ENCODE data around the gene SGTA.

- TF ChIP-seq, protein P1, sequence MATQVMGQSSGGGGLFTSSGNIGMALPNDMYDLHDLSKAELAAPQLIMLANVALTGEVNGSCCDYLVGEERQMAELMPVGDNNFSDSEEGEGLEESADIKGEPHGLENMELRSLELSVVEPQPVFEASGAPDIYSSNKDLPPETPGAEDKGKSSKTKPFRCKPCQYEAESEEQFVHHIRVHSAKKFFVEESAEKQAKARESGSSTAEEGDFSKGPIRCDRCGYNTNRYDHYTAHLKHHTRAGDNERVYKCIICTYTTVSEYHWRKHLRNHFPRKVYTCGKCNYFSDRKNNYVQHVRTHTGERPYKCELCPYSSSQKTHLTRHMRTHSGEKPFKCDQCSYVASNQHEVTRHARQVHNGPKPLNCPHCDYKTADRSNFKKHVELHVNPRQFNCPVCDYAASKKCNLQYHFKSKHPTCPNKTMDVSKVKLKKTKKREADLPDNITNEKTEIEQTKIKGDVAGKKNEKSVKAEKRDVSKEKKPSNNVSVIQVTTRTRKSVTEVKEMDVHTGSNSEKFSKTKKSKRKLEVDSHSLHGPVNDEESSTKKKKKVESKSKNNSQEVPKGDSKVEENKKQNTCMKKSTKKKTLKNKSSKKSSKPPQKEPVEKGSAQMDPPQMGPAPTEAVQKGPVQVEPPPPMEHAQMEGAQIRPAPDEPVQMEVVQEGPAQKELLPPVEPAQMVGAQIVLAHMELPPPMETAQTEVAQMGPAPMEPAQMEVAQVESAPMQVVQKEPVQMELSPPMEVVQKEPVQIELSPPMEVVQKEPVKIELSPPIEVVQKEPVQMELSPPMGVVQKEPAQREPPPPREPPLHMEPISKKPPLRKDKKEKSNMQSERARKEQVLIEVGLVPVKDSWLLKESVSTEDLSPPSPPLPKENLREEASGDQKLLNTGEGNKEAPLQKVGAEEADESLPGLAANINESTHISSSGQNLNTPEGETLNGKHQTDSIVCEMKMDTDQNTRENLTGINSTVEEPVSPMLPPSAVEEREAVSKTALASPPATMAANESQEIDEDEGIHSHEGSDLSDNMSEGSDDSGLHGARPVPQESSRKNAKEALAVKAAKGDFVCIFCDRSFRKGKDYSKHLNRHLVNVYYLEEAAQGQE (tag by site-specific recombination; IDR thresholded peaks at IDR 0.05), result no peak
- TF ChIP-seq ZNF629 (tag by site-specific recombination; IDR thresholded peaks at IDR 0.05), result no peak
- TF ChIP-seq, protein P2, sequence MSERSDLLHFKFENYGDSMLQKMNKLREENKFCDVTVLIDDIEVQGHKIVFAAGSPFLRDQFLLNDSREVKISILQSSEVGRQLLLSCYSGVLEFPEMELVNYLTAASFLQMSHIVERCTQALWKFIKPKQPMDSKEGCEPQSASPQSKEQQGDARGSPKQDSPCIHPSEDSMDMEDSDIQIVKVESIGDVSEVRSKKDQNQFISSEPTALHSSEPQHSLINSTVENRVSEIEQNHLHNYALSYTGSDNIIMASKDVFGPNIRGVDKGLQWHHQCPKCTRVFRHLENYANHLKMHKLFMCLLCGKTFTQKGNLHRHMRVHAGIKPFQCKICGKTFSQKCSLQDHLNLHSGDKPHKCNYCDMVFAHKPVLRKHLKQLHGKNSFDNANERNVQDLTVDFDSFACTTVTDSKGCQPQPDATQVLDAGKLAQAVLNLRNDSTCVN (tag by site-specific recombination; optimal IDR thresholded peaks at IDR 0.05), result no peak
- no peak for TF ChIP-seq ZNF501 (tag by site-specific recombination; IDR thresholded peaks at IDR 0.05)
- no peak for TF ChIP-seq CTCF (tag by site-specific recombination; IDR thresholded peaks at IDR 0.05)
- TF ChIP-seq, protein P3, sequence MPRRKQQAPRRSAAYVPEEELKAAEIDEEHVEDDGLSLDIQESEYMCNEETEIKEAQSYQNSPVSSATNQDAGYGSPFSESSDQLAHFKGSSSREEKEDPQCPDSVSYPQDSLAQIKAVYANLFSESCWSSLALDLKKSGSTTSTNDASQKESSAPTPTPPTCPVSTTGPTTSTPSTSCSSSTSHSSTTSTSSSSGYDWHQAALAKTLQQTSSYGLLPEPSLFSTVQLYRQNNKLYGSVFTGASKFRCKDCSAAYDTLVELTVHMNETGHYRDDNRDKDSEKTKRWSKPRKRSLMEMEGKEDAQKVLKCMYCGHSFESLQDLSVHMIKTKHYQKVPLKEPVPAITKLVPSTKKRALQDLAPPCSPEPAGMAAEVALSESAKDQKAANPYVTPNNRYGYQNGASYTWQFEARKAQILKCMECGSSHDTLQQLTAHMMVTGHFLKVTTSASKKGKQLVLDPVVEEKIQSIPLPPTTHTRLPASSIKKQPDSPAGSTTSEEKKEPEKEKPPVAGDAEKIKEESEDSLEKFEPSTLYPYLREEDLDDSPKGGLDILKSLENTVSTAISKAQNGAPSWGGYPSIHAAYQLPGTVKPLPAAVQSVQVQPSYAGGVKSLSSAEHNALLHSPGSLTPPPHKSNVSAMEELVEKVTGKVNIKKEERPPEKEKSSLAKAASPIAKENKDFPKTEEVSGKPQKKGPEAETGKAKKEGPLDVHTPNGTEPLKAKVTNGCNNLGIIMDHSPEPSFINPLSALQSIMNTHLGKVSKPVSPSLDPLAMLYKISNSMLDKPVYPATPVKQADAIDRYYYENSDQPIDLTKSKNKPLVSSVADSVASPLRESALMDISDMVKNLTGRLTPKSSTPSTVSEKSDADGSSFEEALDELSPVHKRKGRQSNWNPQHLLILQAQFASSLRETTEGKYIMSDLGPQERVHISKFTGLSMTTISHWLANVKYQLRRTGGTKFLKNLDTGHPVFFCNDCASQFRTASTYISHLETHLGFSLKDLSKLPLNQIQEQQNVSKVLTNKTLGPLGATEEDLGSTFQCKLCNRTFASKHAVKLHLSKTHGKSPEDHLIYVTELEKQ (tag by site-specific recombination; IDR thresholded peaks at IDR 0.05; ENCODE audit: borderline replicate concordance), result no peak
- no peak for TF ChIP-seq OVOL3 (tag by site-specific recombination; IDR thresholded peaks at IDR 0.05)
- no peak for TF ChIP-seq ZNF670 (tag by site-specific recombination; IDR thresholded peaks at IDR 0.05; ENCODE audit: low read depth)
- no peak for TF ChIP-seq ZNF274 (IDR thresholded peaks at IDR 0.05; ENCODE audit: low read length)
- no peak for TF ChIP-seq ZNF274 (tag by site-specific recombination; IDR thresholded peaks at IDR 0.05; ENCODE audit: borderline replicate concordance)
- TF ChIP-seq, protein P4, sequence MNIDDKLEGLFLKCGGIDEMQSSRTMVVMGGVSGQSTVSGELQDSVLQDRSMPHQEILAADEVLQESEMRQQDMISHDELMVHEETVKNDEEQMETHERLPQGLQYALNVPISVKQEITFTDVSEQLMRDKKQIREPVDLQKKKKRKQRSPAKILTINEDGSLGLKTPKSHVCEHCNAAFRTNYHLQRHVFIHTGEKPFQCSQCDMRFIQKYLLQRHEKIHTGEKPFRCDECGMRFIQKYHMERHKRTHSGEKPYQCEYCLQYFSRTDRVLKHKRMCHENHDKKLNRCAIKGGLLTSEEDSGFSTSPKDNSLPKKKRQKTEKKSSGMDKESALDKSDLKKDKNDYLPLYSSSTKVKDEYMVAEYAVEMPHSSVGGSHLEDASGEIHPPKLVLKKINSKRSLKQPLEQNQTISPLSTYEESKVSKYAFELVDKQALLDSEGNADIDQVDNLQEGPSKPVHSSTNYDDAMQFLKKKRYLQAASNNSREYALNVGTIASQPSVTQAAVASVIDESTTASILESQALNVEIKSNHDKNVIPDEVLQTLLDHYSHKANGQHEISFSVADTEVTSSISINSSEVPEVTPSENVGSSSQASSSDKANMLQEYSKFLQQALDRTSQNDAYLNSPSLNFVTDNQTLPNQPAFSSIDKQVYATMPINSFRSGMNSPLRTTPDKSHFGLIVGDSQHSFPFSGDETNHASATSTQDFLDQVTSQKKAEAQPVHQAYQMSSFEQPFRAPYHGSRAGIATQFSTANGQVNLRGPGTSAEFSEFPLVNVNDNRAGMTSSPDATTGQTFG (tag by site-specific recombination; IDR thresholded peaks at IDR 0.05; ENCODE audit: borderline replicate concordance), result no peak
- no peak for TF ChIP-seq ZNF24 (tag by site-specific recombination; IDR thresholded peaks at IDR 0.05)
- no peak for TF ChIP-seq SP2 (tag by site-specific recombination; IDR thresholded peaks at IDR 0.05)
- TF ChIP-seq HOXA7 (CRISPR knock-in tag; IDR thresholded peaks at IDR 0.05; ENCODE audit: borderline replicate concordance), result no peak
- no peak for TF ChIP-seq ZNF473 (tag by site-specific recombination; IDR thresholded peaks at IDR 0.05)
These were observed 17.4 kb upstream of the SGTA start for GRCh38 chr19:2800506-2800905.
